AG09309 (cell line): ENCODE data around the gene LEO1.

Experiments
- DNase-seq: peaks from one replicate; pipeline ENCODE4 v3.0.0-alpha.2; 2010; ENCODE audit warnings: low read depth
- H3K4me3 ChIP-seq: 2 replicates; pipeline ENCODE4 v1.5.1; 2011; ENCODE audit warnings: mild to moderate bottlenecking, low read depth, low read length, moderate library complexity; ENCODE audit not compliant: control insufficient read depth
- TF ChIP-seq, protein P1 (sequence below): IDR thresholded peaks from 2 replicates; pipeline ENCODE4 v1.5.1; 2011; ENCODE audit warnings: mild to moderate bottlenecking, low read depth, low read length, inconsistent platforms; ENCODE audit not compliant: insufficient read depth, control insufficient read depth; ENCODE audit errors: missing control alignments

Gene LEO1

GRCh38 chr15:51931638-51932037 lies 39.9 kb downstream of the LEO1 start:
- no peak overlapping the region for H3K4me3 ChIP-seq
- TF ChIP-seq, protein P1, sequence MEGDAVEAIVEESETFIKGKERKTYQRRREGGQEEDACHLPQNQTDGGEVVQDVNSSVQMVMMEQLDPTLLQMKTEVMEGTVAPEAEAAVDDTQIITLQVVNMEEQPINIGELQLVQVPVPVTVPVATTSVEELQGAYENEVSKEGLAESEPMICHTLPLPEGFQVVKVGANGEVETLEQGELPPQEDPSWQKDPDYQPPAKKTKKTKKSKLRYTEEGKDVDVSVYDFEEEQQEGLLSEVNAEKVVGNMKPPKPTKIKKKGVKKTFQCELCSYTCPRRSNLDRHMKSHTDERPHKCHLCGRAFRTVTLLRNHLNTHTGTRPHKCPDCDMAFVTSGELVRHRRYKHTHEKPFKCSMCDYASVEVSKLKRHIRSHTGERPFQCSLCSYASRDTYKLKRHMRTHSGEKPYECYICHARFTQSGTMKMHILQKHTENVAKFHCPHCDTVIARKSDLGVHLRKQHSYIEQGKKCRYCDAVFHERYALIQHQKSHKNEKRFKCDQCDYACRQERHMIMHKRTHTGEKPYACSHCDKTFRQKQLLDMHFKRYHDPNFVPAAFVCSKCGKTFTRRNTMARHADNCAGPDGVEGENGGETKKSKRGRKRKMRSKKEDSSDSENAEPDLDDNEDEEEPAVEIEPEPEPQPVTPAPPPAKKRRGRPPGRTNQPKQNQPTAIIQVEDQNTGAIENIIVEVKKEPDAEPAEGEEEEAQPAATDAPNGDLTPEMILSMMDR, result no peak
- no peak for DNase-seq

DNA sequence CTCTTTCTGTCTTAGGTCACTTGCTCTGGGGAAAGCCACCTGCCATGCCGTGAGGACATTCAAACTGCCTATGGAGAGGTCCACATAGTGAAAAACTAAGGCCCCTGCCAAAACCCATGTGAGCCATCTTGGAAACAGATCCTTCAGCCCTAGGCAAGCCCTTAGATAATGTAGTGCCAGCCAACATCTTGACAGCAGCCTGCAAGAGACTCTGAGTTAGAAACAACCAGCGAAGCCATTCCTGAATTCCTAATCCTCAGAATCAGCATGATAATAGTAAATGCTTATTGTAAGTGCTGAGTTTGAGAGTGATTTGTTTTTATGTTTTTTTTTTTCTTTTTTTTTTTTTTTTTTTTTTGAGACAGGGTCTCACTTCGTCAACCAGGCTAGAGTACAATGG lies 40.6 kb downstream of the LEO1 start:
- no peak overlapping the region for H3K4me3 ChIP-seq
- DNase-seq, result no peak
- TF ChIP-seq, protein P1, result no peak

DNA sequence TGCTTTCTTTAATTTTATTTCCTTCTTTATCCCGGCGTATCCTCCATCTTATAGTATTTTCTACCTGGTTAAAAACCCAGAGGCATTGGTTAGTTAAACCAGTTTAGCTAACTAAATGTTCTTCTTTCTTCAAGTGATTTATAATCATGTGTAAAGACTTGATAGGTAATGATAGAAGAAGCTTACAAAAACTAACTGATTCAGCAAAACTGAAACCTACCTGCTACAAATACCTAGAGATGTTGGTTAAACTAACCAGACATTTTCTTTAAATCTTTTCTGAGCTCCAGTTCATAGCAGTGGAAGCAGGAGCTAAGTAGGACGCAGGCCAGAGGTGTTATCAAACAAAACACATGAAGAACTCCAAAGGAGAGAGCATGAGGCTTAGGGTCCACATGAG lies 44.8 kb downstream of the LEO1 start:
- TF ChIP-seq, protein P1, result no peak
- no peak for DNase-seq
- H3K4me3 ChIP-seq, result no peak overlapping the region

GRCh38 chr15:51924156-51925068 lies 47.2 kb downstream of the LEO1 start:
- TF ChIP-seq, protein P1, result no peak
- no peak overlapping the region for H3K4me3 ChIP-seq
- DNase-seq, result no peak

- no peak for DNase-seq
- TF ChIP-seq, protein P1, result peak; percentile 43
- H3K4me3 ChIP-seq, result no peak overlapping the region
These were observed 54.1 kb downstream of the LEO1 start for GRCh38 chr15:51917493-51917892.

DNA sequence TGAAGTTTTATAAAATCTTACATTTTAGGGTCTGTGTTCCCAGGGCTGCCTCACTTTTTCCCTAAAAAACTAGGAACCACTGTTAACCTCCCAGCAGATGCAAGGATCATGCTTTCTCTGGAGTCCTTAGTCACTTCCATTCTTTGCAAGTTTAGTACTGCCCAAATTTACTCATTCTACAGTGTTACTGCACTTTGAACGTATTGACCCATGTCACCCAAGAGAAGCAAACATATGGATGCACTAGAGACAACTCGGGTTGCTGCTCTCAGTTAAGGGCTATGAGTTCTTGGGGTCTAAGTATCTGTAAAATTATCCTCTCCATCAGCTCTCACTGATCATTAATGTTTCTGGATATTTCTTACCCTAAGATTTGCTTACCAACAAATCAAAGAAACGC lies 59.0 kb downstream of the LEO1 start:
- no peak overlapping the region for H3K4me3 ChIP-seq
- DNase-seq, result no peak
- TF ChIP-seq, protein P1, result no peak
